Loucy (cell line): Measurements from ENCODE around the gene PAQR9.
"Not testable (repeated sequence)": the region's sequence is repeated elsewhere in the genome, so short reads cannot be mapped to it uniquely, and the experiment has no call there.

Source experiments
- CTCF ChIP-seq: fragments of 200-600 bp; sonication (generic); conservative IDR thresholded peaks from 2 replicates; pipeline ENCODE4 v1.5.1; 2014; ENCODE audit warnings: mild to moderate bottlenecking, antibody characterized with exemption, low read length
- EZH2phosphoT487 ChIP-seq: fragments of 200-600 bp; IDR thresholded peaks from 2 replicates; pipeline ENCODE4 v1.6.1; 2018; ENCODE audit warnings: antibody characterized with exemption, mild to moderate bottlenecking, moderate library complexity, borderline replicate concordance

- not testable (repeated sequence) for TF ChIP-seq EZH2phosphoT487, CTCF
These were observed 24.7 kb upstream of the PAQR9 start for GRCh38 chr3:142988221-142988620.
